Measurements from ENCODE around the gene HSPA1B.
"Not testable (repeated sequence)": the region's sequence is repeated elsewhere in the genome, so short reads cannot be mapped to it uniquely, and the experiment has no call there.

The HSPA1B gene

GRCh38 chr6:31799781-31800180 is 27.8 kb upstream of the HSPA1B start:
- DNase-seq = no peak

GRCh38 chr6:31801031-31801927 is 26.3 kb upstream of the HSPA1B start:
- DNase-seq = not testable (repeated sequence)

GRCh38 chr6:31805939-31806469 is 21.5 kb upstream of the HSPA1B start:
- DNase-seq = no peak

- peak; percentile 95 for DNase-seq
Measured at GRCh38 chr6:31806470-31807272, 20.9 kb upstream of the HSPA1B start, which contains the start of gene LSM2. Gene LSM2 (minus strand): TSS chr6:31806966. CDS start chr6:31806757, 209 bp downstream.

- not testable (repeated sequence) for DNase-seq
Measured at GRCh38 chr6:31808599-31808998, 18.9 kb upstream of the HSPA1B start.

- no peak for DNase-seq
Measured at GRCh38 chr6:31811645-31812044, 15.9 kb upstream of the HSPA1B start.

- DNase-seq = no peak
Measured at GRCh38 chr6:31813465-31813849, 14.1 kb upstream of the HSPA1B start.

- DNase-seq = peak; percentile 20
Measured at GRCh38 chr6:31814677-31815024, 12.9 kb upstream of the HSPA1B start.

GRCh38 chr6:31815025-31815838 is 12.3 kb upstream of the HSPA1B start, which contains the start of the genes HSPA1A and HSPA1L:
Gene HSPA1A (plus strand): TSS chr6:31815543. CDS start chr6:31815757, 214 bp downstream.
Gene HSPA1L (minus strand): TSS chr6:31815283. CDS start chr6:31811972, 3,311 bp downstream.
- DNase-seq = peak; percentile 52

GRCh38 chr6:31817133-31817928 is 10.2 kb upstream of the HSPA1B start:
- not testable (repeated sequence) for DNase-seq

GRCh38 chr6:31817929-31818511 is 9.5 kb upstream of the HSPA1B start:
- DNase-seq = not testable (repeated sequence)

GRCh38 chr6:31819871-31820299 is 7.7 kb upstream of the HSPA1B start:
- DNase-seq = no peak

- not testable (repeated sequence) for DNase-seq
Measured at GRCh38 chr6:31820399-31820798, 7.1 kb upstream of the HSPA1B start.

- peak; percentile 24 for DNase-seq
Measured at GRCh38 chr6:31821301-31822035, 6.1 kb upstream of the HSPA1B start.

GRCh38 chr6:31822036-31822821 is 5.3 kb upstream of the HSPA1B start:
- DNase-seq = peak; percentile 42

GRCh38 chr6:31823592-31824196 is 3.8 kb upstream of the HSPA1B start:
- not testable (repeated sequence) for DNase-seq

GRCh38 chr6:31825553-31825952 is 2.0 kb upstream of the HSPA1B start:
- DNase-seq = no peak

- peak; percentile 43 for DNase-seq
Measured at GRCh38 chr6:31826793-31827285, 699 bp upstream of the HSPA1B start.
